A549 (cell line): ENCODE measurements around the gene WT1. TPM values are rescaled to one million over a fixed set of nuclear protein-coding genes. Genes with fewer than 3 reads are reported as not detected.
A peak's percentile ranks its signal among the peaks of the same experiment; 100 is the strongest.

Experiments
- ATAC-seq, 2 experiments: fragments of 200-7000 bp in 1 of 2; fragments of >200 bp in 1 of 2; cut with Nextera tagmentation in 1 of 2; cut with Tn5 transposase in 1 of 2; 3 replicates each; pipeline versions ENCODE4 v1.8.0 to v1.9.1; 2018 to 2020; ENCODE audit warnings: mild to moderate bottlenecking in 1 of 2, moderate library complexity in 1 of 2
- CTCF ChIA-PET: fragments of 300-600 bp; sonication (Branson Sonifier 250); formaldehyde crosslinking; extraction: SDS; loops from one replicate; lab custom pipeline; 2021; ENCODE audit warnings: antibody characterized with exemption, inconsistent platforms; lab: Yijun Ruan, JAX
- POLR2A ChIA-PET: fragments of 350-600 bp; formaldehyde crosslinking; extraction: SDS; loops from one replicate; lab custom pipeline; 2021; ENCODE audit warnings: antibody characterized with exemption, inconsistent platforms; lab: Yijun Ruan, JAX
- DNase-seq, 2 experiments: peaks; one replicate each; pipeline versions ENCODE4 v3.0.0 to v3.0.0-alpha.2; 2011 to 2016; ENCODE audit warnings: low read depth in 1 of 2, low spot score in 1 of 2
- FAIRE-seq: peaks from 2 replicates; lab custom pipeline; 2011; peaks lifted over from hg19 to GRCh38; lab: Jason Lieb, UNC
- H3K27ac ChIP-seq, 2 experiments: fragments of >200 bp; sonication (Bioruptor Twin); formaldehyde crosslinking; 3 replicates each; pipeline ENCODE4 v1.5.1; 2016 to 2017
- H3K4me1 ChIP-seq: fragments of >200 bp; sonication (Bioruptor Twin); formaldehyde crosslinking; 3 replicates; pipeline ENCODE4 v1.6.1; 2016
- H3K4me2 ChIP-seq: fragments of >200 bp; sonication (Bioruptor Twin); formaldehyde crosslinking; 3 replicates; pipeline ENCODE4 v1.6.1; 2016
- H3K4me3 ChIP-seq: fragments of >200 bp; sonication (Bioruptor Twin); formaldehyde crosslinking; 3 replicates; pipeline ENCODE4 v1.5.1; 2016
- H3K9me3 ChIP-seq: fragments of >200 bp; sonication (Bioruptor Twin); formaldehyde crosslinking; 3 replicates; pipeline ENCODE4 v1.6.1; 2016
- BHLHE40 ChIP-seq: IDR thresholded peaks from 2 replicates; pipeline ENCODE4 v1.6.1; 2012; ENCODE audit warnings: low read depth, low read length, inconsistent platforms
- EHF ChIP-seq: fragments of 250-450 bp; sonication (Bioruptor Pico); IDR thresholded peaks from 2 replicates; pipeline ENCODE4 v1.5.0; 2020; ENCODE audit warnings: mild to moderate bottlenecking
- EP300 ChIP-seq, 2 experiments: fragments of >200 bp; sonication (Bioruptor Twin); formaldehyde crosslinking; IDR thresholded peaks; 2 replicates in 1 of 2; 3 replicates in 1 of 2; pipeline ENCODE4 v1.6.1; 2016 to 2017
- FOXS1 ChIP-seq: fragments of 250-450 bp; sonication (Bioruptor Pico); IDR thresholded peaks from 2 replicates; pipeline ENCODE4 v1.5.0; 2020; ENCODE audit warnings: mild to moderate bottlenecking, moderate library complexity
- HEYL ChIP-seq: fragments of 250-450 bp; sonication (Bioruptor Pico); IDR thresholded peaks from 2 replicates; pipeline ENCODE4 v1.8.0; 2021; ENCODE audit warnings: mild to moderate bottlenecking, moderate library complexity
- KDM1A ChIP-seq: fragments of 200-600 bp; sonication (generic); IDR thresholded peaks from 2 replicates; pipeline ENCODE4 v1.6.1; 2016; ENCODE audit warnings: low read depth, mild to moderate bottlenecking
- NPAS2 ChIP-seq: fragments of 250-450 bp; sonication (Bioruptor Pico); IDR thresholded peaks from 2 replicates; pipeline ENCODE4 v1.8.0; 2022; ENCODE audit warnings: mild to moderate bottlenecking, moderate library complexity, borderline replicate concordance
- PHF8 ChIP-seq: fragments of 200-600 bp; sonication (generic); IDR thresholded peaks from 2 replicates; pipeline ENCODE4 v1.6.1; 2016; ENCODE audit warnings: low read depth, mild to moderate bottlenecking, antibody characterized with exemption, moderate library complexity, borderline replicate concordance
- POLR2A ChIP-seq: IDR thresholded peaks from 2 replicates; pipeline ENCODE4 v1.6.1; 2012; ENCODE audit warnings: mild to moderate bottlenecking, low read length
- POLR2AphosphoS2 ChIP-seq: conservative IDR thresholded peaks from 2 replicates; pipeline ENCODE4 v1.6.1; 2012; ENCODE audit warnings: low read length, improper control_type of control experiment, inconsistent platforms
- RCOR1 ChIP-seq: fragments of 150-350 bp; IDR thresholded peaks from 2 replicates; pipeline ENCODE4 v1.6.1; 2014; ENCODE audit warnings: antibody characterized with exemption, low read length, low read depth
- RFX5 ChIP-seq: fragments of 450-650 bp; IDR thresholded peaks from 2 replicates; pipeline ENCODE4 v1.7.1; 2014; ENCODE audit warnings: antibody characterized with exemption, mild to moderate bottlenecking, moderate library complexity
- RNF2 ChIP-seq: fragments of 200-600 bp; sonication (generic); IDR thresholded peaks from 2 replicates; pipeline ENCODE4 v1.6.1; 2016; ENCODE audit warnings: low read depth, mild to moderate bottlenecking, antibody characterized with exemption, moderate library complexity, borderline replicate concordance
- ZC3H11A ChIP-seq: fragments of 450-650 bp; IDR thresholded peaks from 2 replicates; pipeline ENCODE4 v1.6.1; 2014; ENCODE audit warnings: antibody characterized with exemption, mild to moderate bottlenecking
- ZFP36 ChIP-seq: fragments of 450-650 bp; IDR thresholded peaks from 2 replicates; pipeline ENCODE4 v1.6.1; 2014; ENCODE audit warnings: borderline replicate concordance; ENCODE audit not compliant: partially characterized antibody
- ZSCAN20 ChIP-seq: fragments of 250-450 bp; sonication (Bioruptor Pico); IDR thresholded peaks from 2 replicates; pipeline ENCODE4 v1.8.0; 2022; ENCODE audit warnings: mild to moderate bottlenecking, moderate library complexity
- WGBS: methylation state at CpG from one replicate; pipeline ENCODE4 v1.1.6; 2017; ENCODE audit errors: missing lambda C conversion rate; 5-methylcytosine and 5-hydroxymethylcytosine counted together
- polyA plus RNA-seq, 4 experiments: library from polyadenylated mRNA; depleted of rRNA in 3 of 4; stranded (reverse); fragments of >200 nt; fragmentation: RNase III in 1 of 4; extraction: RNeasy Plus Mini Kit Qiagen cat#74134 plus additional on column Dnase treatment in 1 of 4; gene quantifications; 2 replicates in 3 of 4; 3 replicates in 1 of 4; pipeline ENCODE4 v1.2.3, GENCODE V29; 2011 to 2017
- small RNA-seq, 6 experiments: library from RNA; depleted of rRNA; stranded (forward); fragments of <200 nt; gene quantifications; one replicate each; pipeline ENCODE3, GENCODE V24; 2012
- TF ChIP-seq, protein P1 (sequence below): IDR thresholded peaks from 2 replicates; pipeline ENCODE4 v1.6.1; 2012
- TF ChIP-seq, protein P2 (sequence below): IDR thresholded peaks from 2 replicates; pipeline ENCODE4 v1.6.1; 2012

Gene WT1
- polyA plus RNA-seq, 2 of the 4 experiments (the other 2 are of a cell fraction) = 2.8 to 4.0 TPM

DNA sequence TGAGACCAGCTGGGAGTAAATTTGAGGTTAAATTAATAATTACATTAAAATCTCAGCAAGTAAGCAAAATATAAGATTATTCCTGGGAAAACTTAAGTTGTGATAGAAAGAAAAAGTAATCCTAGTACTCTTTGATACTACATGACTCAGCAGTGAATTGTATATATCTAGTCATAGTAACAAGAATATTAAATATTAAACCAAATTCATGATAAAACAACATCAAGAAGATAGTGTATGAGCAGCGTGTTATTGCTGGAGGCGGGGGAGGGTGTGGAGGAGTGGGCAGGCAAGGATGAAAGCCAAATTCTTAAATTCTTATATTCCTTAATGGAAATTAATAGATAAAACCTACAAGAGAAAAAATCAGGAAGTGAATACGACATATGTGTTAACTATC, 95.2 kb downstream of the WT1 start:
- Histone ChIP-seq H3K4me3 (no peak overlapping the region), H3K27ac (no peak overlapping the region; a peak in 1 of 6 replicates), H3K4me2 (peak overlapping the region; percentile 16; the same call in 1 of the 3 replicates), H3K9me3 (no peaks in the 10 kb centered on the region), H3K4me1 (peaks cover 9% of the 10 kb centered on the region; the same call in 2 of the 3 replicates)
- FAIRE-seq (no peak), DNase-seq (no peak), ATAC-seq (no peak)
- CTCF ChIA-PET = interaction anchor here (0.6 to 3.9 kb wide), 2 partner anchors 16 to 102 kb away, joined by 3 to 20 read pairs; no protein-coding TSS in a partner anchor
- POLR2A ChIA-PET = no interaction called here
- TF ChIP-seq HEYL (no peak), EP300 (IDR thresholded peaks at IDR 0.05) (no peak), RFX5 (no peak), ZFP36 (no peak), POLR2AphosphoS2 (no peak), FOXS1 (CRISPR knock-in tag) (no peak), BHLHE40 (no peak), RCOR1 (no peak), RNF2 (no peak), POLR2A (no peak), ZC3H11A (no peak), KDM1A (no peak), ZSCAN20 (CRISPR knock-in tag) (no peak), PHF8 (no peak), NPAS2 (CRISPR knock-in tag) (no peak), EHF (CRISPR knock-in tag) (no peak)
- TF ChIP-seq, protein P1, sequence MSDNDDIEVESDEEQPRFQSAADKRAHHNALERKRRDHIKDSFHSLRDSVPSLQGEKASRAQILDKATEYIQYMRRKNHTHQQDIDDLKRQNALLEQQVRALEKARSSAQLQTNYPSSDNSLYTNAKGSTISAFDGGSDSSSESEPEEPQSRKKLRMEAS = no peak
- TF ChIP-seq, protein P2, sequence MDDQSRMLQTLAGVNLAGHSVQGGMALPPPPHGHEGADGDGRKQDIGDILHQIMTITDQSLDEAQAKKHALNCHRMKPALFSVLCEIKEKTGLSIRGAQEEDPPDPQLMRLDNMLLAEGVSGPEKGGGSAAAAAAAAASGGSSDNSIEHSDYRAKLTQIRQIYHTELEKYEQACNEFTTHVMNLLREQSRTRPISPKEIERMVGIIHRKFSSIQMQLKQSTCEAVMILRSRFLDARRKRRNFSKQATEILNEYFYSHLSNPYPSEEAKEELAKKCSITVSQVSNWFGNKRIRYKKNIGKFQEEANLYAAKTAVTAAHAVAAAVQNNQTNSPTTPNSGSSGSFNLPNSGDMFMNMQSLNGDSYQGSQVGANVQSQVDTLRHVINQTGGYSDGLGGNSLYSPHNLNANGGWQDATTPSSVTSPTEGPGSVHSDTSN = no peak
- 69% methylated on average over 3 of the region's 3 CpGs for WGBS

Small RNA genes lying within 50 kb of the gene (small RNA-seq; reads per million reads assigned to genes)
- gene RF02204 (0 reads per million in 6 experiments), gene RF02205 (0 reads per million in 6 experiments)

Other genes with a start within 250 kb of the WT1 start
- 724 and 890 TPM in 2 replicates for gene EIF3M, start 148.3 kb upstream of the WT1 start, polyA plus RNA-seq (2011; rRNA removed)
- 436 to 478 TPM (median 451 TPM) in 3 replicates for gene EIF3M, start 148.3 kb upstream of the WT1 start, polyA plus RNA-seq (2017; fragmentation: RNase III; extraction: RNeasy Plus Mini Kit Qiagen cat#74134 plus additional on column Dnase treatment)